Measurements from ENCODE around the gene P2RY8. TPM values are rescaled to one million over a fixed set of nuclear protein-coding genes. Genes with fewer than 3 reads are reported as not detected.
A peak's percentile ranks its signal among the peaks of the same experiment; 100 is the strongest.

The P2RY8 gene
- total RNA-seq, 4 donors from 2014 or later = 0.34 to 1.3 (median 0.64) TPM

GRCh38 chrX:1536712-1537030 is 314 bp downstream of the P2RY8 start:
- DNase-seq = no peak
- Histone ChIP-seq H3K36me3 (no peaks in the 10 kb centered on the region), H3K27ac (peak overlapping the region; percentile 19 to 84 (median 59)), H3K4me1 (peaks cover 0 to 14% (median 0%) of the 10 kb centered on the region in 3 donors), H3K9me3 (no peaks in the 10 kb centered on the region), H3K27me3 (peaks cover 0 to under 1% (median 0%) of the 10 kb centered on the region in 4 donors), H3K4me3 (peak overlapping the region; percentile 5 to 62 (median 34))
- WGBS, 2 donors = 71% methylated on average over 11 of the region's 17 CpGs; no CpG with 5 or more reads in 1 of the 2 donors
- no peak for TF ChIP-seq POLR2A (IDR thresholded peaks at IDR 0.05)
- intact Hi-C loops (cut with DNase I) = no loop called here

GRCh38 chrX:1535241-1536041 is 1.5 kb downstream of the P2RY8 start:
- peaks cover 0 to 14% (median 0%) of the 10 kb centered on the region in 3 donors for H3K4me1 ChIP-seq
- intact Hi-C loops (cut with DNase I) = no loop called here
- WGBS, 2 donors = 46 to 70% methylated on average over 24 to 29 of the region's 33 CpGs
- H3K4me3 ChIP-seq = peak overlapping the region in 3 of 4 donors; percentile 24 to 62 (median 45)
- peak; percentile 1 for DNase-seq
- H3K27ac ChIP-seq = peak overlapping the region in 3 of 4 donors; percentile 5 to 64 (median 63)
- peaks cover 0 to 7% (median 0%) of the 10 kb centered on the region in 4 donors for H3K27me3 ChIP-seq
- H3K9me3 ChIP-seq = no peaks in the 10 kb centered on the region
- no peaks in the 10 kb centered on the region for H3K36me3 ChIP-seq
- peak in 1 of 4 donors; percentile 22 for TF ChIP-seq POLR2A (IDR thresholded peaks at IDR 0.05)
- TF ChIP-seq CTCF (IDR thresholded peaks at IDR 0.05) = no peak

- no peak for DNase-seq
- peak overlapping the region in 2 of 4 donors; percentile 45 to 62 for H3K4me3 ChIP-seq
These were observed 2.5 kb downstream of the P2RY8 start for GRCh38 chrX:1534301-1535168.

GRCh38 chrX:1533058-1533457 is 3.9 kb downstream of the P2RY8 start:
- intact Hi-C loops (cut with DNase I) = no loop called here
- H3K9me3 ChIP-seq = no peaks in the 10 kb centered on the region
- H3K36me3 ChIP-seq = no peaks in the 10 kb centered on the region
- peaks cover 0 to 7% (median 0%) of the 10 kb centered on the region in 4 donors for H3K27me3 ChIP-seq
- peaks cover 0 to 14% (median 0%) of the 10 kb centered on the region in 3 donors for H3K4me1 ChIP-seq
- H3K4me3 ChIP-seq = no peak overlapping the region
- 40 to 69% methylated on average over 4 of the region's 4 CpGs for WGBS, 2 donors
- H3K27ac ChIP-seq = no peak overlapping the region
- no peak for DNase-seq
- TF ChIP-seq POLR2A (IDR thresholded peaks at IDR 0.05) (no peak), CTCF (IDR thresholded peaks at IDR 0.05) (no peak)

More at GRCh38 chrX:1534301-1535168, 2.5 kb downstream of the P2RY8 start:
- WGBS, 2 donors = 39 to 48% methylated on average over 18 to 20 of the region's 22 CpGs
- H3K27me3 ChIP-seq = peaks cover 0 to 7% (median 0%) of the 10 kb centered on the region in 4 donors
- peaks cover 0 to 14% (median 0%) of the 10 kb centered on the region in 3 donors for H3K4me1 ChIP-seq
- peak overlapping the region in 1 of 4 donors; percentile 39 for H3K27ac ChIP-seq
- intact Hi-C loops (cut with DNase I) = no loop called here
- no peak for TF ChIP-seq CTCF (IDR thresholded peaks at IDR 0.05)
- TF ChIP-seq POLR2A (IDR thresholded peaks at IDR 0.05) = no peak
- H3K9me3 ChIP-seq = no peaks in the 10 kb centered on the region
- H3K36me3 ChIP-seq = no peaks in the 10 kb centered on the region

- WGBS, 2 donors = 69 to 84% methylated on average over 2 to 7 of the region's 10 CpGs
- DNase-seq = no peak
- H3K27me3 ChIP-seq = peaks cover 0 to 7% (median 0%) of the 10 kb centered on the region in 4 donors
These were observed 5.7 kb downstream of the P2RY8 start for GRCh38 chrX:1531096-1531890.

More at GRCh38 chrX:1531096-1531890, 5.7 kb downstream of the P2RY8 start:
- no peak for TF ChIP-seq POLR2A (IDR thresholded peaks at IDR 0.05)
- Histone ChIP-seq H3K4me3 (no peak overlapping the region), H3K4me1 (peaks cover 0 to 5% (median 0%) of the 10 kb centered on the region in 3 donors), H3K36me3 (no peaks in the 10 kb centered on the region), H3K27ac (no peak overlapping the region), H3K9me3 (no peaks in the 10 kb centered on the region)
- intact Hi-C loops (cut with DNase I) = no loop called here
